HG02970 (cell line): ENCODE data around the gene LEKR1.
"Not testable (repeated sequence)": the region's sequence is repeated elsewhere in the genome, so short reads cannot be mapped to it uniquely, and the experiment has no call there.

Experiments used
- ATAC-seq: cut with Tn5 transposase; IDR thresholded peaks from one replicate; pipeline ENCODE4 v1.9.1; 2021; ENCODE audit warnings: mild to moderate bottlenecking, moderate library complexity, moderate number of reproducible peaks; ENCODE audit not compliant: unreplicated experiment, low FRiP score

The LEKR1 gene

GRCh38 chr3:156826144-156826895, at the start of gene LEKR1:
Gene LEKR1, plus strand, starts transcription at chr3:156826353. Its CDS starts 2,977 bp downstream, at chr3:156829330.
- peak; percentile 75 for ATAC-seq

- ATAC-seq = no peak
These were observed 49.3 kb upstream of the LEKR1 start for GRCh38 chr3:156776871-156777270.

DNA sequence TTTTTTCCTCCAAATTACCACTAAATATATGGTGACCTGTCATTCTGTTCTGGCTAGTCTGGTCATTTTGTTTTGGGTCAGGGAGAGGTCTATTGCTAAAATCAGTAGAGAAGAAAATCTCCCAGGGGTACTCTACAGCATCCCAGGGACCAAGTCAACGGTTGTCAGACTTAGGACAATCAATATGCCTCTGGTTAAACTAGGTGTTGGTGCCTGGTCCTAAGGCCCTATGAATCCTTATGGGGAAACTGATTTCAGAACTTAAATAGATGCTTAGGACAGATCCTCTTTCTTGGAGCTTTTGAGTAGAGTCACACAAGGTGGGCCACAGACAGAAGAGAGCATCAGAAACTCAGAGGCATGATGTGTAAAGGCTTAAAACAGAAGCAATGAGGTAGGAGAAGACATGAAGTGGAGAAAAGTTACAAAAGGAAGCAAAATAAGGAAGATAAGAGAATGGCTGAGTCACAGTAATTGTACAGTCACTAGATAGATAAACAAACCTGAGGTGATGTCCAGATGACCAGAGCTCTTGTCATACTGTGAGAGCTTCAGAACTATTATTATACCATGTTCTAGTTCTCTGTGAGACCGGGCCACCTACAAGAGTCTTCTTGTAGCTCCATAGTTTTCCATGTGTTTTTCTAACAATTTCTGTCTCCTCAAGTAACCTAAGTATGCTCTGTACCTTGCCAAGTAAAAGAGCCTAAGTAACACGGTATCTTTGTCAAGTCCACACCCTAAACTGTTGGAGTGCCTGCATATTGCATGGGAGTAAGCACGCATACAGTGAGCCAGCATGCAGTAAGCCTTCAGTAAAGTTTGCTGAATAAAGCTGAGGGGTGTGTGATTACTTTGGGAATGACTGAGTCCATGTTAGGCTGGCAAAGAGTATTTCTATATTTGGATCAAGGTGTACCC, 44.6 kb upstream of the LEKR1 start:
- no peak for ATAC-seq

DNA sequence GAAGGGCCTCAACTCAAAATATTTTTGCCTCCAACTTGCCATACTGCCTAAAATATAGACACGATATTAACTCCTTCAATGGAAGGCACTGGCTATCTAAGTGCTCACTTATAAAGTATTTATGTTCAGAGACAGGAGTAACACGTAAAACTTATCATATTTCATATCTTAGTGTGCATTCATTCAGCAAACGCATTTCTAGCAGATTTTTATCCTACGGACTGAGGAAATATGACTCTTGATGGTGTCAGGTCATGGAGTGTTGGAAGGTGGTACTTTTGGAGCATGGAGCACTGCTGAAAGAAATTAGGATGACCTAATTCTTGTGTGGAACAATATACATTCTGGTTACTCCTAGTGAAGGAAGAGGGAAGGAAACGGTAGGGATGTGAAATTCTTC, 43.8 kb upstream of the LEKR1 start:
- no peak for ATAC-seq

DNA sequence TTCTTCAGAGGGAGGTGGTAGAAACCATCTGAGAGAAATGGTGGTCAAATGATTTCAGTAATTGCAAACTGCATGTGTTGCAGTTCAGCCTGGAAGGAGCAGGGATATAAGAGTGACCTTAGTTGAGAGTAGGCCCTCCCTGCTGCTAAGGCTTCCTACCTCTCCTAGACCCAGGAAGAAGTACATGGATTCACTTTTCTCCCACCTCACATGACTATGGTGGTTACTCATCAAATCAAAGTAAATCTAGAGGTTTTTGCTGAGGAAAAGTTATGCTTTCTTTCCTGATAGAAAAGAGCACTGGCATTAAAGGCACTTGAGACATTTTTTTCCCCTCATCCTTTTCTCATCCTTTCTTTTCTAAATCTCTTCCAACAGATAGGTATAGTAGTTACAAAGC, 43.2 kb upstream of the LEKR1 start:
- ATAC-seq = no peak

DNA sequence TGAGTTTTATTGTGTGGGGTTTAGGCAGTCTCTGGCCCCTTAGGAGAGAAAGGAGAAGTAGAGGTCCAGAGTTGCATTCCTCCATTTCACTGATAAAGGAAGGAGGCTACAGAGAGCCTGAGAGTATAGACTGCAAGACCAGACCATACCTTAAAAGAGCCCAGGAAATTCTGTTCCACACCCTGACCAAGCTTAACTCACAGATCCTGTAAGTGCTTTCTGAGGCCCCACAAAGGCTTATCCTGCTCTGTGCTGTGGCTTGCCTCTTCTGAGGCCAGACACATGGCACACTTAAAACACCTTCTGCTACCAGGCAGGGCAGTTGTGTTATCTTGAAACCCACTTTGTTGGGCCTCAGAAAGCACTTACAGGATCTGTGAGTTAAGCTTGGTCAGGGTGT, 39.2 kb upstream of the LEKR1 start:
- ATAC-seq = no peak

DNA sequence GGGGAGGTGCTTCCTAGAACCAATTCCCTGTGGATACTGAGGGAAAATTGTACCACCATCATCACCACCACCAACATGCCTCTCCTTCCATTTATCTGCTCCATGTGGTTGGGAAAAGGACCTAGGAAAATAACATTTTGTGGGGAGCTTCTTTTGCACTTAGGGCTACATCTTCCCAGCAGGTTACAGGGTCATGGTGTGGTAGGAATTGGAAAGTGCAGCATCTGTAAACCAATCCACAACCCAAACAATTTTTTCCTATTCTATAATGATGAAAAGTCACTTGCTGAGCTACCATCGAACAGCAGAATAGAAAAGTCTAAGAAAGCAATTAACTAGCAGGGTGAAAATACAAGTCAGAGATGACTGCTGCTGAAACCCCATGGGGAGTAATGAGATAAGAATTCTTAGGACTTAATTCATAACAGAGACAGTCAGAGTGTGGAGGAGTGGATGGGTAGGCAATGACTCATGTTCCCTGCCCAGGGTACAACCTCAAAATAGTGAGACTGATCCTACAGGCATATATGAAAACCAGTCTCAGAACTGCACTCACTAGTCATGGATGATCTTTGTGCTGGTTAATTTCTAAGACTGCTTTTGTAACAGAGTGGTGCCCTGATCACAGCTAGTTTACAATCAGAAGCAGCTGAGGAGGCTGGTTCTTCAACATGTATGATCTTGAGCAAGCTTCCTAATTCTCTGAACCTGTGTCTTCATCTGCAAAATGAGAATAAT, 38.1 kb upstream of the LEKR1 start:
- no peak for ATAC-seq

GRCh38 chr3:156788846-156789245, 37.3 kb upstream of the LEKR1 start:
- no peak for ATAC-seq

GRCh38 chr3:156790156-156790555, 36.0 kb upstream of the LEKR1 start:
- ATAC-seq = no peak

- no peak for ATAC-seq
These were observed 34.0 kb upstream of the LEKR1 start for GRCh38 chr3:156792114-156792513.

GRCh38 chr3:156792536-156792935, 33.6 kb upstream of the LEKR1 start:
- ATAC-seq = no peak

DNA sequence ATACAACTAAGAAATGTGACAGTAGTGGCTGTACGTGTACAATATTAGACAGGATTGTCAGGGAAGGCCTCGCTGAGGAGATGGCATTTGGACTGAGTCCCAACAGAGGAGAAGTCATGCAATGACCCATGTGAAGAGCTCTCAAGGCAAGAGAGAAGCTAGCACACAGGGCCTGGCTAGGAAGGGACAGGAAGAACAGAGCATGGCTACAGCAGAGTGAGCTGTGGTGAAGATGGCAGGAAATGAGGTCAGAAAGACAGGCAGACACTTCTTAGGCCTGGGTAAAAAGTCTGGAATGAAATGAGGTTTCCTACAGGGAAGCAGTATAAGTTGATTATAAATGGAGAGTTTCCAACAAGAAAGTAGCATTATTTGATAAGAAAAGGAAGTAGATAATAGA, 33.2 kb upstream of the LEKR1 start:
- ATAC-seq = no peak

GRCh38 chr3:156793400-156793799, 32.8 kb upstream of the LEKR1 start:
- ATAC-seq = no peak

DNA sequence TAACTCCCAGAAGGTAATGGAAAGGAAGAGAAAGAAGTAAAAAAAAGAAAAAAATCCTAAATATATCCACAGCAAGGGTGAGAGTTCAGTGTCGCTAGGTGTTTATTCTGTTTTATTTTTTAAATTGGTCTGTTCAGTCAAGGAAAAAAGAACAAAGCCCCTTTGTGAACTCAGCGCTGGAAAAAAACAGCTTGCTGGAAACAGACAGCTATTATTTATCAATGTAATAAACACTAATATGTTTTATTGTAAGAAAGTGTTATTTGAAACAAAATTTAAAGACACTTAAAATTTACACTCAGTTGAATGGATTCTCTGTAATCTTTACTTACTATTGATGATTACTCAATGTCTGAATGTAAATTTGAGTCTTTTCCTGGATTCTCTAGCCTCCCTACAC, 32.3 kb upstream of the LEKR1 start:
- no peak for ATAC-seq

DNA sequence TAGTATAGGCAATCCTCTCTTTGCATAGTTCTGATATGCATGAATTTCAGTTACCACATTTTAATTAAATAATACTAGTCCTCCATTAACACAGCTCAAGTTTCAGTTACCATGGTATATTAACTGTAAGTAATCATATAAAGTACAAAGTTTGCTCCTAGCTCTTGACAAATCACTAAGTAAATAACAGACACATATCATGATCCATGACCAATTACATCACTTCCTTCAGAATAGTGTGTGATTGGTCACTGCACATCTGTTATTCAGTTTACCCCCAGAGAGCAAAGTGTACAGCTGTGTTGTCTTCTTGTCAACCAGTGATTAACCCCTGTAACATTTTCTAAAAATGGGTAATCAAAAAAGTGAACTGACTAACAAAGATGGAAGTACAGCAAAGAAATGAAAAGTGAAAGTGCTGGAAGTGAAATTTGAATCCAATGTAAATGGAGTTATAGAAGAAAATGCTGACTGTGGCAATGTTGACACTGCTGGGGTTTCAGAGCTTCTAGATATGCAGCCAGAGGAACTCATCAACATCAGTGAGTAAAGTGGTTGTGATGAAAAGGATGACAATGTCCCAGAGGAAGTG, 30.2 kb upstream of the LEKR1 start:
- no peak for ATAC-seq

GRCh38 chr3:156797368-156797767, 28.8 kb upstream of the LEKR1 start:
- ATAC-seq = no peak

DNA sequence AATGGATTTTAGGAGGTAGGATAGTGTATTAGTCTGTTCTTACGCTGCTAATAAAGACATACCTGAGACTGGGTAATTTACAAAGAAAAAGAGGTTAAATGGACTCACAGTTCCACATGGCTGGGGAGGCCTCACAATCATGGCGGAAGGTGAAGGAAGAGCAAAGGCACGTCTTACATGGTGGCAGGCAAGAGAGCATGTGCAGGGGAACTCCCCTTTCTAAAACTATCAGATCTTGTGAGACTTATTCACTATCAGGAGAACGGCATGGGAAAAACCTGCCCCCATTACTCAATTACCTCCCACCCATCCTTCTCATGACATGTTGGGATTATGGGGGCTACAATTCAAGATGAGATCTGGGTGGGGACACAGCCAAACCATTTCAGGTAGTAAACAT, 25.9 kb upstream of the LEKR1 start:
- not testable (repeated sequence) for ATAC-seq

DNA sequence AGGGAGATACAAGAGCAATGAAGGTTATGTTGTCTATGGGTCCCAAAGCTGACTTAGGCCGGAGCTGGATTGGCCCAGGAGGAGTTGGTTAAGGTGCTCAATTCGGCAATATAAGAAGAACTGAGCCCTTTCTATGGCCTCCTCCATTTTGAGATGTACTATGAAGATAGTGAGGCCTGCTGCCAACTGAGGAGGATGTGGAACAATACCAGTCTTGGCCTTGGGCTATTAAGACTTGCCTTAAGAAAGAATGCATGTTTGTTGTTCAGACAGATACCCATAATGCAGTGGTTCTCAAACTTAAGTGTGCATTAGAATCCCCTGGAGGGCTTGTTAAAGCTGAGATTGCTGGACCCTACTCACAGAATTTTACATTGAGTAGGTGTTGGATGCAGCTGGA, 24.4 kb upstream of the LEKR1 start:
- ATAC-seq = no peak

- ATAC-seq = no peak
These were observed 23.1 kb upstream of the LEKR1 start for GRCh38 chr3:156802821-156803606.
